ENCODE data around the gene ELMOD3.
A peak's percentile ranks its signal among the peaks of the same experiment; 100 is the strongest.
"Not testable (repeated sequence)": the region's sequence is repeated elsewhere in the genome, so short reads cannot be mapped to it uniquely, and the experiment has no call there.

Gene ELMOD3

GRCh38 chr2:85429213-85429923 lies 74.8 kb downstream of the ELMOD3 start:
- DNase-seq, result no peak

- DNase-seq, result no peak
Measured at GRCh38 chr2:85429924-85430289, 75.3 kb downstream of the ELMOD3 start.

- DNase-seq, result peak in 2 of 3 experiments; percentile 53 to 75
Measured at GRCh38 chr2:85430752-85431569, 76.4 kb downstream of the ELMOD3 start.

GRCh38 chr2:85431570-85432205 lies 77.1 kb downstream of the ELMOD3 start:
- no peak for DNase-seq

- DNase-seq, result peak in 2 of 3 experiments; percentile 28 to 59
Measured at GRCh38 chr2:85433511-85434089, 79.0 kb downstream of the ELMOD3 start.

GRCh38 chr2:85434696-85435095 lies 80.1 kb downstream of the ELMOD3 start:
- no peak for DNase-seq

- peak in 2 of 3 experiments; percentile 1 to 49 for DNase-seq
Measured at GRCh38 chr2:85435220-85435958, 80.8 kb downstream of the ELMOD3 start.

- no peak for DNase-seq
Measured at GRCh38 chr2:85435981-85436835, 81.6 kb downstream of the ELMOD3 start.

- no peak for DNase-seq
Measured at GRCh38 chr2:85436836-85437487, 82.4 kb downstream of the ELMOD3 start.

GRCh38 chr2:85437488-85438200 lies 83.1 kb downstream of the ELMOD3 start:
- DNase-seq, result peak; percentile 62 to 91 (median 88)

GRCh38 chr2:85438201-85439024 lies 83.8 kb downstream of the ELMOD3 start:
- DNase-seq, result peak in 2 of 3 experiments; percentile 60 to 67

GRCh38 chr2:85439025-85439472 lies 84.5 kb downstream of the ELMOD3 start:
- DNase-seq, result no peak

GRCh38 chr2:85439569-85439968 lies 85.0 kb downstream of the ELMOD3 start:
- not testable (repeated sequence) for DNase-seq

GRCh38 chr2:85439986-85440385 lies 85.4 kb downstream of the ELMOD3 start:
- DNase-seq, result no peak

- DNase-seq, result no peak
Measured at GRCh38 chr2:85440729-85441128, 86.2 kb downstream of the ELMOD3 start.
